Epithelial cell of prostate (primary cell): Measurements from ENCODE around the gene BDH2.
A peak's percentile ranks its signal among the peaks of the same experiment; 100 is the strongest.

Source experiments
- DNase-seq: peaks from one replicate; pipeline ENCODE4 v3.0.0-alpha.2; 2011; ENCODE audit warnings: low read depth, low spot score
- H3K27ac ChIP-seq: fragments of 450-650 bp; 2 replicates; pipeline ENCODE4 v1.5.1; 2017; ENCODE audit warnings: mild to moderate bottlenecking

BDH2 gene

DNA sequence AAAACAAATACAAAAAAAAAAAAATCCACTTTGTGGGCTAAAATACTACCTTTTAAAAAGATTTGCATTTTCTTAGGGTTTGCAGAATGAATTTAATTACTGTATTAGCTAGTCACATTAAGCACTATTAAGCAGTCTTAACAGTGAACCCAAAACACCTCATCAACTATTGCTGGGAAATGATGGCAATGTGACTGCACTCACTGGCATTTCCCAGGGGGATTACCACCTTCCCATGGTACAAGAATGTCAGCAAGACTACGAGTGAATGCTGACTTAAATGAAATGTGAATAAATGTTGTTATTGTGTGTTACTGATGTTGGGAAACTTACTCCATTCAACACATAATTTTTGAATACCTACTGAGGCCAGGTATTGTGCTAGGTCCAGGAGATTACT lies 13.1 kb downstream of the BDH2 start:
- DNase-seq, result no peak
- no peak overlapping the region for H3K27ac ChIP-seq

DNA sequence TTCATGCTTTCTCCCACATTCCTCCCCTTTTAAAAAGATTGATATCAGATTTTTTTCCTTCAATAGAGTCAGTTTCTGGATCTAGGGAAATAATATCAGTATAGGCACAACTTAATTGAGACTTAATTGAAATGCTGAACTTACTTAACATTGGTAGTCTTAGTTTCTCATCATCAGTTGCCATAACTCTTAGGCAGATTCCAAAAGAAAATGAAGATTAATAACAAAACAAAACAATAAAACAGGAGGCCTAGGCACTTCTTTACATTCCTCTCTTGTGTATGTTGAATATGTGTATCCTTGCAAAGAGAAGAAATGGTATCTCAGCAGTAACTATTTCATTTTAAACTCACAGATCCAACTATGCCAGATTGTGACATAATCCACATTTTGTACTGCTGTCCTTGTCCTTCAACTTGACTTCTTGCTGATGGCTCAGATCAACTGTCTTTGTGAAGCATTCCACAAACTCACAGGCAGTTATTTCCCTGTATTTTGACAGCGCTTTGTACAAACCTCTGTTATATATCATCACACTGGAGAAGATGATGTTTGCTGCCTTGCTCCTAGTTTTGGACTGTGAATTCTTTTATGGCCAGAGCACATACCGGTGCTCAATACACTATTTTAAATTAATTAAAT lies 14.0 kb downstream of the BDH2 start:
- DNase-seq, result no peak
- H3K27ac ChIP-seq, result no peak overlapping the region

DNA sequence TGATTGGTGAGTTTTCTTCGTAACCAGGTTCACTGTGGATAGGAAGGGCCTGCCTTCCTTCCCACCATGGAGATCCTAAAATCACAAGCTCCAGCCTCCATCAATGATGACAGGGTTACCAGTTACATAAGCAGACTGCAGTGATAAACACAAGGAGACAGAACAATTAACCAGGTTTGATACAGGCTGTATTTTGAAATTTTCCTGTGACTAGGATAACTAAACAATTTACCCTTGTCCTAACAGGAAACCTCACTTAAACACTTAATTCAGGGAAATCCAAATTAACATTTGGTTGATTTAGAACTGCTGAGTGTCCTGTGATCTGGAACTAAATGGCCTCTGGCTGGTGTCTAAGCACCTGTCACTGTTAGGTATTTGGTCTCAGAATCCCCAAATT lies 20.0 kb downstream of the BDH2 start:
- DNase-seq, result no peak
- no peak overlapping the region for H3K27ac ChIP-seq

DNA sequence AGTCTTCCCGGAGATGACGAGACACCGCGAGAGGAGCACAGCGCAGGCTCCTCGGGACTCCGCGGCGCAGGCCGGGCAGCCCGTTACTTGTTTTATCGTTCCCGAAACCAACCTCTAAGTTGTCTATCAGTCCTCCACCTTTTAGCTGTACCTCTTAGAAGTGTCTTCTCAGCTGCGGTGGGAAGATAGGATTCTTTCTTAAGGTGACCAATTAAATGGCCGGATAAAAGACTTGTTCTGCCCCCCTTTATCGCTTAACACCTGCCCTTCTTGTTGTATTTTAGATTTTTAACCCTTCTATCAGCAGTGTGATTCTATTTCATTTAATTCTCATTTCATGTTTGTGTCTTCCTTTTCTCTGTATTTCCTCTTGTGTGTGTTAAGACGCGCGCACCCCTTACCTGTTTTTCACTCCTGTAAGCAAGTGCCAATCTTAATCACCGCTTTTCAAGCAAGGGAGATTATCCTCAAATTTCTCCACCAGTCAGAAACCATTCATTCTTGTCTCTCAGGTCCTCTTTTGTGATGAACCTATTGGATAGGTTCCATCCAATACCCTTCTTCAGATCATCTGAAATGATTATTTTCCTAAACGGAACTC lies 22.8 kb downstream of the BDH2 start, which contains the start of gene SLC9B2:
SLC9B2 (minus strand) TSS at position 15 of the 601 bp plus-strand sequence. CDS start 9,211 bp downstream, outside the sequence.
- H3K27ac ChIP-seq, result peak within 1 kb of the TSS; percentile 63
- no peak for DNase-seq

DNA sequence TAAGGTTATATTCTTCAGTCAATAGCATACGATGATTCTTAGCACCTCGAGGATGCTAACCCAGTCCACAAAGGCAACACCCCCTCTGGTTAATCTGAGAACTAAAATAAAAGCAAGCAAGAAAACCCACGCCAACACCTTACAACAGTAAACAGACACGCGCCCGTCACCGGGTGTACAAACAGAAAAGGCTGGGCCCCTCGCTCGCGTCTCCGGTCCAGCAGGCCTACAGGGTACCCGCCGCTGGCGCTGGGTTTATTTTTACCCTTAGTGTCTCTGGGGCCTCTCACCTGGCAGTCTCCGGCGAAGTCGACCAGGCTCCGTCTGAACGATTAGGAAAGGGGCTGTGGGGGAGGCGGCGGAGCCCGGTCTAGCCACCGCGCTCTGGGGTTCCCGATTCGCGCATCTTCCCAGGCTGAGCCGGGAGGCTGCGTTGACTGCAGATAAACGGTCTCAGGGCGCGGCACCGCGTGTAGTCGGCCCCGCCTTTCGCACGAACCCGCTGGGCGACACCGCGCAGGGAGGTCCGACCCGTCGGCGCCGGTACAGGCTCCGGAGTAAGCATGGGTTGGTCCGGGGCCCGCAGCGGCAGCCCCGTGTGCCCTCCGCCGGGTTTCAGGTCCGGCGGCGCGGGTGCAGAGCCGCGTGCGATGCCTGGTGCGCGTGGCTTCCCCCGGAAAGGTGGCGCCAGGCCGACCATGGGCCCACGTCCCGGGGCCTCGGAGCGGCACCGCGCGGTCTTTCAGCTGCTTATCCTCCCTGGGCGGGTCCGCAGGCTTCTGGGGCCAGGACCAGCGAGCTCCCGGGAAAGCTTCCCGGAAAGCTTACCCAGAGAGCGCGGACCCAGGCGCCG lies 23.5 kb downstream of the BDH2 start:
- DNase-seq, result no peak
- H3K27ac ChIP-seq, result peak overlapping the region; percentile 63

DNA sequence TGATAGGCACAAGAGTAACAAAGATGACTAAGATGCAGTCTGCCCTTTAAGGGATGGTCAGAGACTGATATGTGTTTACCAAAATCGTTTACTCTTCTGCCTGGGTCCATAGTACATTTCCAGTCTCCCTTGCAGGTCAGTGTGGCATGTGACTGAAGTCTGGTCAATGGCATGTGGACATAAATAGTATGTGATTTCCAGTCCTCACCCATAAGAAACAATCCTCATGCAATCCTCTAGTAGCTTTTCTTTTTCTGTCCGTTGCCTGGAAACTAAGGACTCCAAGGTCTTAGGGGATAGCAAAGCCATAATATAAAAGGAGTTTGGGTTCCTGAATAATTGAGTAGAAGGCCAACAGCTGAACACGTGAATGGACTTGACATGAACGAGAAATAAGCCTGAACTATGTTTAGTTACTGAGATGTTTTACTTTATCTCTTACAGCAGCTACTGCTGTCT lies 24.2 kb downstream of the BDH2 start:
- H3K27ac ChIP-seq, result peak overlapping the region; percentile 63
- no peak for DNase-seq

DNA sequence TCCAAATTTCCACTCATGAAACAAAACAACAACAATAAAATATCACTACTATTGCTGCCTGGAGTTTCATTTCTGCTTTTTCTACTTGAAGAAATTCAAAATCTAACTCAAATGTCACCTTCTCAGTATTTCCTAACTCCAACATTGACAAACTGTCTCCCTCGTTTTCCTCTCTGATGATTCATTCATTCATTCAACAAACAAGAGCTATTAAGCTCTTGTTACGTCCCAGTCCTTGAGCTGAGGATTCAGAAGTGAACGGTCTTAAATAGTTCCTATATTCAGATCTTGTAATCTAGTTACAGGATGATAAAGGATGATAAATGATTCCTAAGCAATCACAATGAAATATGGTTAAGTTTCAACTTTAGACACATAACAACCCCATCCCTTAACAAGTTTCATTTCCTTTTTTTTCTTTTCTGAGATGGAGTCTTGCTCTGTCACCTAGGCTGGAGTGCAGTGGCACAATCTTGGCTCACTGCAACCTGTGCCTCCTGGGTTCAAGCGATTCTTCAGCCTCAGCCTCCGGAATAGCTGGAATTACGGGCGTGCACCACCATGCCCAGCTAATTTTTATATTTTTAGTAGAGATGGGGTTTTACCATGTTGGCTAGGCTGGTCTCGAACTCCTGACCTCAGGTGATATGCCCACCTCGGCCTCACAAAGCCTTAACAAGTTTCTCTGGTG lies 24.7 kb downstream of the BDH2 start:
- H3K27ac ChIP-seq, result no peak overlapping the region

DNA sequence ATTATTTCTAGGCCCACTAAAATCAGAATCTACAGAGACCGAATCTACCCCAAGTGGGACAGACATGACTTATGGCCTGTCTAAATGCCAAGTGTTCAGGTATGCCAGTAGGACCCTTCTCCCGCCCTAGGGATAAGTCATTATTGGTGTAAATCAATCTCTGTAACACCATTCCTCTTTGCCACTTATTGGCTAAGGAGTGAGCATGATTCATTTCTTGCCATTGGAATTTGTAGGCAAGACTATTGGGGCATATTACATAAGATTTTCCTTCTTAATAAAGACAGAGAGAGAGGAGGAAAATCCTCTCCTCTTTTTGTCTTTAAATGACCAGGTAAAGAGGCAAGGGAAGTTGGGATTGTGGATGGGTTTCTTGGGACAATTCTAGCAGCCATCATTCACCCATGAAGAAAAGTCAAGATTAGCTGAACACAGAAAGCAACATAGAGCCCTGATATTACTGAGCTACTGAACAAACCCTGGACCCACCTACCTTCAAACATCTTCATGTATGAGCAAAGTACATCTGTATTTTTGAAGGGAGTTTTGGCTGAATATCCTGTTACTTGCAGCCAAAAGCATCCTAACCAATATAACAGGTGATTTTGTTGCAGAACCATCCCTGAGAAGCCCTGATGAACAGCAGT lies 25.7 kb downstream of the BDH2 start:
- no peak for DNase-seq
- H3K27ac ChIP-seq, result no peak overlapping the region

More for the DNA sequence above, 24.7 kb downstream of the BDH2 start:
- no peak for DNase-seq

DNA sequence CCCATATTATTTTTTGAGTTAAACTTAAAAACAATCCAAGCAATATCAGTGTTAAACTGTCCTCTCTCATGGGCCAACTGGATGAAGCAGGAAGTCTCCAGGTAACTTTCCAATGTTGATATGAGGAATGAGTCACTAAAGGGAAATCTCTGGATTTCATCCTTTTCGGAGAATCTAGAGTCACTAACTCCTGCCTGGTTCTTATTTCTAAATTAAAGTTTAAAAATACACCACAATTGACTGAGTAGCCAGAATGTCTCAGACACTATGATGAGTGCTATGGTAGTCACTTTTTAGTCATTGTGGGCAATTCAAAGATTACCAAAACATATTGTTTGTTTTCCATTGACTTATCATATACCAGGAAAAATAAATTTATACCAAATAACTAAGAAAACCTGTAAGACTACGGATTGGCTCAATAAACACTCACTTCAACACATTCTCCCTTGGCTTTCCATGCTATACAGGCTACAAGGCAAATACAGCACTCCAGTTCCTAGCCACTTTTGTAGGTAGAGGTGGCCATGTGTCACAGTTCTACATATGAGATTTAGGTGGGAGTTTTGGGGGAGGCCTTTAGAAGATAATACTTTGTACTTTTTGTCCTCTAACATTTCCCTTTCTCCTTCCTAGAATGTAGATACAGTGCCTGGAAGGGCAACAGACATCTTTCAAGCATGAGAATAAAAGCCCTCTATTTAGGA lies 31.6 kb downstream of the BDH2 start:
- peak overlapping the region; percentile 14 for H3K27ac ChIP-seq
- DNase-seq, result no peak

DNA sequence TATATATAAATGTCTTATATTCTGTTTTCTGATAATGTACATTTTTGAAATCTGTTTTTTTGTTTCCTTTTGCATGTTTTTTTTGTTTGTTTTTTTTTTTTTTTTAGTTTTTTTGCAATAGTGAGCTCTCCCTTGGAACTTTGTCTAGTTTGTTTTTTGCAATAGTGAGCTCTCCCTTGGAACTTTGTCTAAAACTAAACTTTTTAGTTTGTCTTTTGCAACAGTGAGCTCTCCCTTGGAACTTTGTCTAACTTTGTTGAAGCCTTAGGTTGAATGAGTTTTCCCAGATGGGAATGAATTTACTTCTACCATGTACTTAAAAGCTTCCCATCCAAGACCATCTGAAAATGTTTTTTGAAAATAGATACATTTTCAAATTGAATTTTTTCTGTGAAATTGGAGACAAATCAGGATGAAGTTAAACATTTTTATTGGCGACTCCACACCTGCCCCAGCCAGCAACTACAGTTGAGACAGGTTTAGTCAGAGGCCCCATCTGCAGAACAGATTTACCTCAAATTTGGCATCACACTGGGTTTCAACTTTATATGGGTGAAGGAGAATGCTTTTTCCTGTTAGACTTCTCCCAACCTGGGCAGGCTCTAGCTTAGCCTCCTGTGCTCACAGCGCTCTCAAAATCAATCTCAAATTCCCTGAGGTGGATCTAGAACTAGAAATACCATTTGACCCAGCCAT lies 39.0 kb downstream of the BDH2 start:
- H3K27ac ChIP-seq, result no peak overlapping the region
- DNase-seq, result no peak

DNA sequence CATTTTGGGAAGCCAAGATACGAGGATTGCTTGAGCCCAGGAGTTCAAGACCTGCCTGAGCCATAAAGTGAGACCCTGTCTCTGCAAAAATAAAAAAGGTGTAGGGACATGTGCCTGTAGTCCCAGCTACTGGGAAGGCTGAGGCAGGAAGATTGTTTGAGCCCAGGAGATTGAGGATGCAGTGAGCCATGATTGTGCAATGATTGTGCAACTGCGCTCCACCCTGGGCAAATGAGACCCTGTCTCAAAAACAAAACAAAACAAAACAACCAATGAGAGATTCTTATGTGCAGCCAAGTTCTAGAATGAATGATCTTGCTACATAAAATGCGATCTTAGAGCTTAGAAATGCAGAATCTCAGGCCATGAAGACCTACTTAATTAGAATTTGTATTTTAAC lies 45.6 kb downstream of the BDH2 start:
- DNase-seq, result no peak
- no peak overlapping the region for H3K27ac ChIP-seq

DNA sequence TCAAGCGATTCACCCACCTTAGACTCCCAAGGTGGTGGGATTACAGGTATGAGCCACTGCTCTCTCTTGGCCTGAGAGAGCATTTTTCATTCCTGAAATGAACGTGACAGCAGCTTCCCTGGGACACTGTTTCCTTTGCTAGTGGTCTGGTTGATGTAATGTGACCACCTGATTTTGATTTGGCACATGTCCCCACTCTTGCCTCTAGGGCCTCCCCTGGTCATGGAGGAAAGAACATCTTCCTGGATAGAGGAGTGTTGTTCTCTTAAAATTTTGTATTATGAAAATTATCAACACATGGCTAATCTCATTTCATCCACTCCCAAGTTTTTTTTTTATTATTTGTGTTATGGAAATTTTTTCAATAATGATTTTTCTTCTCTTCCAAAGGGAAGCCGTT lies 46.9 kb downstream of the BDH2 start:
- H3K27ac ChIP-seq, result no peak overlapping the region
- no peak for DNase-seq

DNA sequence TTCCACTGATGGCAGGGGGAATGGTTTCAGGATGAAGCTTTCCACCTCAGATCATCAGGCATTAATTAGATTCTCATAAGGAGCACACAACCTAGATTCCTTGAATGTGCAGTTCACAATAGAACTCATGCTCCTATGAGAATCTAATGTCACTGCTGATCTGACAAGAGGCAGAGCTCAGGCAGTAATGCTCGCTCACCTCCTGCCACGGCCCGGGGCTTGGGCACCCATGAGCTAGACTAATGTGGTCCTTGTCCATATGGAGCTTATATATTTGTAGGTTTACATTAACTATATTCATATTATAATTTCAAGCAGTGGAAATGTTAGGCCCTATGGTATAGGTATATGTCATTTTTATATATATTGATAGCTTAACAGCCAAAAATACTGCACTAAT lies 47.5 kb downstream of the BDH2 start:
- no peak overlapping the region for H3K27ac ChIP-seq
- no peak for DNase-seq

DNA sequence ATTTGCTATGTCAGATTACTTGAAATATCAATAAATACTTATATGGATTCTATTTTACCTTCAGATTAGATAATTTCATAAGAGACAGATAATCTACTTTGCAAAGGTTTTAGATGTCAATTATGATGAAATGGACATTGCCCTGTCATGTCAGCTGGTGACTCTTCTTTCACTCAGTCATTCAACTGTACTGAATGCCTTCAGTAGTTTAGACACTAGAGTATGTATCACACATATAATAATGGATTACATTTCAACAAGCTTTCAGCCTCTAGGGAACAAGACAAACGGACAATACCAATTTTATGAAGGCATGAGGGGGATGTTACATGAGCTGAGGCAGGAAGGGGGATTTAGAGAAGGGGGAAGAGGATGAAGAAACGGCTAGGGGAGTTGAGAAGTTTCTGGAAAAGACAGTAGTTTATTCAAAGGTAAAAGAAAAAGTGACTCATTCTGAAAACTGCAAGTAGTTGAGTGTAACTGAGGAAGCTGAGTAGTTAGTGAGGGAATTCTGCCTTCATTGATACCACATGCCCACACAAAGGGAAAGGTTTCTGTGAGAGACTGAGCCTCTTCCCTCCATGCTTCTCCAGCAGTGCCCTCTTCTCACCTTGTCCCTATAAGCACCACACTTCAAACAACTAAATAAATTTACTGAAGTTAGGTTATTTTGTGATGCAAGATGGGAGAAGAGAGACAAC lies 48.7 kb downstream of the BDH2 start:
- no peak for DNase-seq

DNA sequence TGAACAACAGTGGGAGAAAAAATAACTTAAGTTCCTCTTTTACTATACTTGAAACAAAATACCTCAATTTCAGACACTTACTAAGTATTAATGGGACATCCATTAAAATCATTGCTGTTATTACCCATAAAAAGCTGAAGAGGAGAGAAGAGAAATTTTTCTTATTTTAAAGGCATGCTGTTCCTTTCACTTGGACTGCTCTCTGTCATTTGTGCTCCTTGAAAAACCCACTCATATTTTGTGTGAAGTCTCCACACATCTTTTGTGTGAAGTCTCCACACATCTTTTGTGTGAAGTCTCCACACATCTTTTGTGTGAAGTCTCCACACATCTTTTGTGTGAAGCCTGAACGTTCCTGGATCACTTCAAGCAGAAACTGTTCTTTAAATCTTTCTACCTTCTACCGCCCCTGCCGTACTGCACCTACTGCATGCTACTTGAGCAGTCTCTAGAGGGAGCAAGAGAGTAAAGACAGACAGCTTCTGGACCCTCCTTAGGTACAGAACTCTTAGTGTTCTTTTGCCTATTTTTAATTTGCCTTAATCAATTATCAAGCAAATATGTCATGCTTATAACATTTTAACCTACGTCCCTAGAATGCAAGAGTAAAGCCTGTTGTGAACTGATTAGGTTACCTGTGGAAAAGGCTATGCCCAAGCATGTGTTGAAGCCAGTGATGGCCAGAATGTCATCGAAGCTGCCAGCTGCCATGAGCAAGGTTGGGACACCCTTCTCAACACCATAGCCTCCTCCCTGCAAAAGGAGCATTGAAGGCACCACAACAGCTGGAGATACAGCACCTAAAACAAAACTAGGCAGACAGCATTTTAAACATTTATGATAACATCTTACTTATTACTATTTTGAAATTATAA lies 53.0 kb downstream of the BDH2 start:
- DNase-seq, result no peak
- no peak overlapping the region for H3K27ac ChIP-seq

More for the DNA sequence above, 48.7 kb downstream of the BDH2 start:
- peak overlapping the region; percentile 55 for H3K27ac ChIP-seq

DNA sequence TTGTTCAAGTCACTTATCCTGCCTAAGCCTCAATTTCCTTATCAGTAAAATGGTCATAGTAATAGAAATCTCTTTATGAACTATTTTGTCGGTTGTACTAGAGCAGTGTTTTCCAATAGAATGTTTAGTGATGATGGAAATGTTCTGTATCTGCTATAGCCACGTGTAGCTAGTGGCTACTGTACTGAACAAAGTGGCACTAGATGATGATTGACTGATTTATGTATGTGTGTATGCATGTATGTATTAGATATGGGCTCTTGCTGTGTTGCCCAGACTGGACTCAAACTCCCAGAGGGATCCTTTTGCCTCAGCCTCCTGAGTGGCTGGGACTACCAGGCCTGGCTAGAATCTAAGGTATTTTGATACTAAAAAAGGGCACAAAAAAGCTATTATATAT lies 55.5 kb downstream of the BDH2 start:
- DNase-seq, result no peak
- no peak overlapping the region for H3K27ac ChIP-seq

DNA sequence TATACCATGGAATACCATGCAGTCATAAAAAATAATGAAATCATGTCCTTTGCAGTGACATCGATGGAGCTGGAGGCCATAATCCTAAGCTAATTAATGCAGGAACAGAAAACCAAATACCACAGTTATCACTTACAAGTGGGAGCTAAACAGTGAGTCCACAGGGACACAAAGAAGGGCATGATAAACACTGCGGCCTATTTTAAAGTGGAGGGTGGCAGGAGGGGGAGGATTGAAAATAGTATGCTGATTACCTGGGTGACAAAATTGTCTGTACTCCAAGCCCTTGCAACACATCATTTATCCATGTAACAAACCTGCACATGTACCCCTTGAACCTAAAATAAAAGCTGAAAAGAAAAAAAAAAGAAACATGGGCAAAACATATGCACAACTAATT lies 63.5 kb downstream of the BDH2 start:
- H3K27ac ChIP-seq, result no peak overlapping the region
- no peak for DNase-seq
